NB4 (cell line): ENCODE data around the gene TSC1.

Experiments
- DNase-seq: peaks from one replicate; pipeline ENCODE4 v3.0.0; 2010; ENCODE audit warnings: low read depth
- H3K4me3 ChIP-seq: one replicate; pipeline ENCODE4 v1.5.1; 2011; ENCODE audit warnings: mild to moderate bottlenecking, low read depth, low read length, moderate library complexity
- CTCF ChIP-seq: IDR thresholded peaks from one replicate; pipeline ENCODE4 v1.5.1; 2012; ENCODE audit warnings: low read depth, low read length
- MAX ChIP-seq: IDR thresholded peaks from 2 replicates; pipeline ENCODE4 v1.6.1; 2011; ENCODE audit warnings: low read depth, low read length
- MYC ChIP-seq: IDR thresholded peaks from 2 replicates; pipeline ENCODE4 v1.6.1; 2011; ENCODE audit warnings: low read depth, low read length
- POLR2A ChIP-seq: IDR thresholded peaks from 2 replicates; pipeline ENCODE4 v1.6.1; 2011; ENCODE audit warnings: mild to moderate bottlenecking; ENCODE audit not compliant: insufficient read length; ENCODE audit errors: extremely low read depth

The TSC1 gene

GRCh38 chr9:132879457-132880323, 64.7 kb downstream of the TSC1 start:
- DNase-seq: peak; percentile 89
- H3K4me3 ChIP-seq: peak overlapping the region; percentile 83
- TF ChIP-seq CTCF (no peak), MYC (peak; percentile 36; the same call in 1 of the 2 replicates), MAX (peak; percentile 43; the same call in 1 of the 2 replicates), POLR2A (no peak)

GRCh38 chr9:132878695-132879456, 65.5 kb downstream of the TSC1 start, which contains the start of gene SPACA9:
TSS of gene SPACA9 (plus strand) at chr9:132878898. CDS start at chr9:132883948, 5,050 bp downstream.
- peak; percentile 73 for DNase-seq
- H3K4me3 ChIP-seq: peak within 1 kb of the TSS; percentile 83
- TF ChIP-seq CTCF: no peak
- TF ChIP-seq MYC: 0 out of 2 replicates have a peak, but pooled peaks have one; percentile 10
- TF ChIP-seq POLR2A: no peak
- no peak for TF ChIP-seq MAX

- H3K4me3 ChIP-seq: peak within 1 kb of the TSS; percentile 83
- TF ChIP-seq MAX (0 out of 2 replicates have a peak, but pooled peaks have one; percentile 25), CTCF (no peak)
- DNase-seq: peak; percentile 79
Observed at GRCh38 chr9:132877824-132878694, 66.4 kb downstream of the TSC1 start, which contains the start of gene AK8. TSS of gene AK8 (minus strand) at chr9:132878284. CDS start at chr9:132878255, 29 bp downstream.

- TF ChIP-seq MAX: no peak
- TF ChIP-seq CTCF: no peak
- TF ChIP-seq POLR2A: no peak
- TF ChIP-seq MYC: no peak
- peak overlapping the region; percentile 83 for H3K4me3 ChIP-seq
Observed at GRCh38 chr9:132877458-132877823, 67.0 kb downstream of the TSC1 start.

GRCh38 chr9:132876849-132877248, 67.6 kb downstream of the TSC1 start:
- no peak for TF ChIP-seq CTCF
- no peak for TF ChIP-seq MAX
- no peak for TF ChIP-seq POLR2A
- TF ChIP-seq MYC: no peak
- DNase-seq: no peak

More at GRCh38 chr9:132877458-132877823, 67.0 kb downstream of the TSC1 start:
- no peak for DNase-seq

More at GRCh38 chr9:132876849-132877248, 67.6 kb downstream of the TSC1 start:
- no peak overlapping the region for H3K4me3 ChIP-seq
